HepG2 (cell line): ENCODE measurements around the gene MED20. TPM values are rescaled to one million over a fixed set of nuclear protein-coding genes. Genes with fewer than 3 reads are reported as not detected.

Source experiments
- CAMTA2 ChIP-seq: sonication (generic); formaldehyde crosslinking; IDR thresholded peaks from 2 replicates; pipeline ENCODE4 v1.4.0; 2020; ENCODE audit warnings: mild to moderate bottlenecking, missing genetic modification reagents, borderline replicate concordance
- ELF1 ChIP-seq: sonication (generic); formaldehyde crosslinking; IDR thresholded peaks from 2 replicates; pipeline ENCODE4 v1.4.0; 2020; ENCODE audit warnings: missing genetic modification reagents
- HOXA5 ChIP-seq: sonication (generic); formaldehyde crosslinking; IDR thresholded peaks from 2 replicates; pipeline ENCODE4 v1.4.0; 2020; ENCODE audit warnings: missing genetic modification reagents
- KLF16 ChIP-seq, 2 experiments: sonication (generic) in 1 of 2; formaldehyde crosslinking in 1 of 2; IDR thresholded peaks; 2 replicates each; pipeline versions ENCODE4 v1.6.1 to v1.8.0; 2016 to 2023; ENCODE audit warnings: missing genetic modification reagents in 2 of 2, missing compliant biosample characterization in 1 of 2
- LCORL ChIP-seq, 2 experiments: fragments of 450-650 bp in 1 of 2; sonication (generic) in 1 of 2; formaldehyde crosslinking in 1 of 2; IDR thresholded peaks; 2 replicates each; pipeline versions ENCODE4 v1.5.0 to v1.6.1; 2017 to 2020; ENCODE audit warnings: antibody characterized with exemption in 1 of 2, missing genetic modification reagents in 1 of 2
- MTA1 ChIP-seq: sonication (generic); formaldehyde crosslinking; IDR thresholded peaks from 2 replicates; pipeline ENCODE4 v1.4.0; 2020; ENCODE audit warnings: missing genetic modification reagents, mild to moderate bottlenecking, borderline replicate concordance
- MTF1 ChIP-seq: sonication (generic); formaldehyde crosslinking; IDR thresholded peaks from 2 replicates; pipeline ENCODE4 v1.5.0; 2020; ENCODE audit warnings: missing genetic modification reagents
- NFE2 ChIP-seq: sonication (generic); formaldehyde crosslinking; IDR thresholded peaks from 2 replicates; pipeline ENCODE4 v1.4.0; 2020; ENCODE audit warnings: missing genetic modification reagents
- RBM39 ChIP-seq: fragments of 200-400 bp; formaldehyde crosslinking; IDR thresholded peaks from one replicate; pipeline ENCODE4 v1.6.1; 2018; ENCODE audit warnings: antibody characterized with exemption, mild to moderate bottlenecking, low read depth, low read length; ENCODE audit not compliant: poor library complexity, severe bottlenecking
- RFX1 ChIP-seq: fragments of 450-650 bp; IDR thresholded peaks from 2 replicates; pipeline ENCODE4 v1.6.1; 2017
- SIX1 ChIP-seq: sonication (generic); formaldehyde crosslinking; IDR thresholded peaks from 2 replicates; pipeline ENCODE4 v1.4.0; 2020; ENCODE audit warnings: missing genetic modification reagents, borderline replicate concordance
- TARDBP ChIP-seq: sonication (generic); formaldehyde crosslinking; IDR thresholded peaks from 2 replicates; pipeline ENCODE4 v1.8.0; 2022; ENCODE audit warnings: mild to moderate bottlenecking, missing genetic modification reagents
- ZFYVE20 ChIP-seq: sonication (generic); formaldehyde crosslinking; IDR thresholded peaks from 2 replicates; pipeline ENCODE4 v1.8.0; 2023; ENCODE audit warnings: low read depth, mild to moderate bottlenecking, moderate library complexity, missing genetic modification reagents, borderline replicate concordance
- ZKSCAN5 ChIP-seq: sonication (generic); formaldehyde crosslinking; IDR thresholded peaks from 2 replicates; pipeline ENCODE4 v1.5.1; 2020; ENCODE audit warnings: mild to moderate bottlenecking, missing genetic modification reagents
- ZNF180 ChIP-seq: sonication (generic); formaldehyde crosslinking; IDR thresholded peaks from 2 replicates; pipeline ENCODE4 v1.4.0; 2020; ENCODE audit warnings: low read depth, missing genetic modification reagents, borderline replicate concordance
- ZNF720 ChIP-seq: sonication (generic); formaldehyde crosslinking; IDR thresholded peaks from 2 replicates; pipeline ENCODE4 v1.4.0; 2020; ENCODE audit warnings: missing genetic modification reagents
- ZNF792 ChIP-seq: IDR thresholded peaks from 2 replicates; pipeline ENCODE4 v1.6.1; 2016
- ZNF850 ChIP-seq: sonication (generic); formaldehyde crosslinking; conservative IDR thresholded peaks from 2 replicates; pipeline ENCODE4 v1.9.0; 2021; ENCODE audit warnings: mild to moderate bottlenecking, missing genetic modification reagents
- polyA plus RNA-seq, 8 experiments: library from polyadenylated mRNA; depleted of rRNA in 3 of 8; stranded (reverse) in 7 of 8; unstranded in 1 of 8; fragments of >200 nt; fragmentation: Illumina TruSeq in 4 of 8; extraction: Trizol in 4 of 8; gene quantifications; 2 replicates each; pipeline versions ENCODE4 v1.2.1 to v1.2.3, GENCODE V29; 2011 to 2016; ENCODE audit warnings: low read depth in 4 of 8, missing spikeins in 1 of 8, mixed read lengths in 1 of 8; ENCODE audit not compliant: insufficient read depth in 1 of 8
- total RNA-seq, 5 experiments: library from RNA; depleted of rRNA; stranded (reverse); fragments of >200 nt; fragmentation: Illumina TruSeq; extraction: Trizol; gene quantifications; 2 replicates each; pipeline ENCODE4 v1.2.3, GENCODE V29; 2016; ENCODE audit warnings: low read depth in 1 of 5
- TF ChIP-seq, protein P1 (sequence below): fragments of 450-650 bp; IDR thresholded peaks from 2 replicates; pipeline ENCODE4 v1.6.1; 2017
- TF ChIP-seq, protein P2 (sequence below): sonication (generic); formaldehyde crosslinking; IDR thresholded peaks from 2 replicates; pipeline ENCODE4 v1.4.0; 2020; ENCODE audit warnings: missing genetic modification reagents, borderline replicate concordance
- TF ChIP-seq, protein P3 (sequence below): IDR thresholded peaks from 2 replicates; pipeline ENCODE4 v1.6.1; 2016; ENCODE audit warnings: low read depth, borderline replicate concordance
- TF ChIP-seq, protein P4 (sequence below): sonication (generic); IDR thresholded peaks from 2 replicates; pipeline ENCODE4 v1.6.1; 2016; ENCODE audit warnings: low read depth, borderline replicate concordance
- TF ChIP-seq, protein P5 (sequence below): sonication (generic); formaldehyde crosslinking; IDR thresholded peaks from 2 replicates; pipeline ENCODE4 v1.8.1; 2023; ENCODE audit warnings: missing genetic modification reagents, mild to moderate bottlenecking, borderline replicate concordance

MED20 gene
- total and polyA plus RNA-seq, 2 of the 13 experiments (the other 11 are each of a cell fraction or from before 2014, with no cell fraction given), result 28.1 to 41.1 TPM

DNA sequence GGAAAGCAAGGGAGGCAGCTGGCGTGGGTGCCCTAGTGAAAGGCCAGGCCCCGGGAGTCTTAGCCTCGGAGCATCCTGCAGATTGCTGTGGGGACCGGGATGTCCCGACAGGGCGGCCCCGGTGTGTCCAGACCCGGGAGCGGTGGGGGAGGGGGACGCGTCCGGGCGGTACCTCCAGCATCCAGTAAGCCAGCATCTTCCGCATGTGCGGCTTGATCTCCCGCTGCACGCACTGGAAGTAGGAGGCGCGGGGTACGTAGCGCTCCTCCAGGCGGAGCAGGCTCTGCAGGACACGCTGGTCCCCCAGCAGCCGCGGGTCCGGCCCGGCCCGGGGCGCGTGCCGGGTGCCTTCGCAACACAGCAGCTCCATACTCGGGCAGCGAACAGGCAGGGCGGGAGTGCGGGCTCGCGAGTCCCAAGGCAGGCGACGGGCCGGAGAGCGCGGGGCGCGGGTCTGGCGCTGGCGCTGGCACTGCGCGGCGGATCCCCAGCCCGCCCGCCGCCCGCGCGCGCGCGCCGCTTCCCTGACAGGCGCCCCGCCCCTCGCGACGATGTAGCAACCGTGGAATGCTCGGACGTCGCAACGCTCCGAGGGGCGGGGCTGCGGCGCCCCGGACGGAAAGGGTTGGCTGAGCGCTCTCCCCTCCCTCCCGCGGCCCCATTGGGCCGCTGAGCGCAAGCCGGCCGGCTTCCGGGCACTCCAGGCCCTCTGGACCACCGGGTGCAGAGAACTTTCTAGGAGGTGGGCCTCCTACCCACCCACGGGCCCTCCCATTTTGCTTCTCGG lies 20.5 kb upstream of the MED20 start, which contains the start of gene CCND3 (continued):
- TF ChIP-seq NFE2 (CRISPR knock-in tag) (no peak), RBM39 (peak; percentile 29), RFX1 (no peak; the same call in 1 of the 2 replicates), CAMTA2 (0 out of 2 replicates have a peak, but pooled peaks have one; percentile 68), ZFYVE20 (CRISPR knock-in tag) (no peak), ZNF792 (CRISPR knock-in tag) (0 out of 2 replicates have a peak, but pooled peaks have one; percentile 0), LCORL (IDR thresholded peaks at IDR 0.05) (no peak), LCORL (CRISPR knock-in tag; IDR thresholded peaks at IDR 0.05) (0 out of 2 replicates have a peak, but pooled peaks have one; percentile 24), MTF1 (CRISPR knock-in tag) (0 out of 2 replicates have a peak, but pooled peaks have one; percentile 16), TARDBP (no peak), HOXA5 (CRISPR knock-in tag) (peak; percentile 34; the same call in 1 of the 2 replicates), ZKSCAN5 (CRISPR knock-in tag) (no peak), ZNF180 (CRISPR knock-in tag) (peak; percentile 65; the same call in 1 of the 2 replicates), MTA1 (peak; percentile 85; the same call in 1 of the 2 replicates), ZNF720 (CRISPR knock-in tag) (no peak), ELF1 (CRISPR knock-in tag) (peak; percentile 79), ZNF850 (CRISPR knock-in tag) (no peak), SIX1 (CRISPR knock-in tag) (no peak), KLF16 (CRISPR knock-in tag; IDR thresholded peaks at IDR 0.05) (peak in 1 of 2 experiments; percentile 62; a peak in 2 of 4 replicates)
- TF ChIP-seq, protein P1, sequence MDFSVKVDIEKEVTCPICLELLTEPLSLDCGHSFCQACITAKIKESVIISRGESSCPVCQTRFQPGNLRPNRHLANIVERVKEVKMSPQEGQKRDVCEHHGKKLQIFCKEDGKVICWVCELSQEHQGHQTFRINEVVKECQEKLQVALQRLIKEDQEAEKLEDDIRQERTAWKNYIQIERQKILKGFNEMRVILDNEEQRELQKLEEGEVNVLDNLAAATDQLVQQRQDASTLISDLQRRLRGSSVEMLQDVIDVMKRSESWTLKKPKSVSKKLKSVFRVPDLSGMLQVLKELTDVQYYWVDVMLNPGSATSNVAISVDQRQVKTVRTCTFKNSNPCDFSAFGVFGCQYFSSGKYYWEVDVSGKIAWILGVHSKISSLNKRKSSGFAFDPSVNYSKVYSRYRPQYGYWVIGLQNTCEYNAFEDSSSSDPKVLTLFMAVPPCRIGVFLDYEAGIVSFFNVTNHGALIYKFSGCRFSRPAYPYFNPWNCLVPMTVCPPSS, result no peak
- TF ChIP-seq, protein P2, sequence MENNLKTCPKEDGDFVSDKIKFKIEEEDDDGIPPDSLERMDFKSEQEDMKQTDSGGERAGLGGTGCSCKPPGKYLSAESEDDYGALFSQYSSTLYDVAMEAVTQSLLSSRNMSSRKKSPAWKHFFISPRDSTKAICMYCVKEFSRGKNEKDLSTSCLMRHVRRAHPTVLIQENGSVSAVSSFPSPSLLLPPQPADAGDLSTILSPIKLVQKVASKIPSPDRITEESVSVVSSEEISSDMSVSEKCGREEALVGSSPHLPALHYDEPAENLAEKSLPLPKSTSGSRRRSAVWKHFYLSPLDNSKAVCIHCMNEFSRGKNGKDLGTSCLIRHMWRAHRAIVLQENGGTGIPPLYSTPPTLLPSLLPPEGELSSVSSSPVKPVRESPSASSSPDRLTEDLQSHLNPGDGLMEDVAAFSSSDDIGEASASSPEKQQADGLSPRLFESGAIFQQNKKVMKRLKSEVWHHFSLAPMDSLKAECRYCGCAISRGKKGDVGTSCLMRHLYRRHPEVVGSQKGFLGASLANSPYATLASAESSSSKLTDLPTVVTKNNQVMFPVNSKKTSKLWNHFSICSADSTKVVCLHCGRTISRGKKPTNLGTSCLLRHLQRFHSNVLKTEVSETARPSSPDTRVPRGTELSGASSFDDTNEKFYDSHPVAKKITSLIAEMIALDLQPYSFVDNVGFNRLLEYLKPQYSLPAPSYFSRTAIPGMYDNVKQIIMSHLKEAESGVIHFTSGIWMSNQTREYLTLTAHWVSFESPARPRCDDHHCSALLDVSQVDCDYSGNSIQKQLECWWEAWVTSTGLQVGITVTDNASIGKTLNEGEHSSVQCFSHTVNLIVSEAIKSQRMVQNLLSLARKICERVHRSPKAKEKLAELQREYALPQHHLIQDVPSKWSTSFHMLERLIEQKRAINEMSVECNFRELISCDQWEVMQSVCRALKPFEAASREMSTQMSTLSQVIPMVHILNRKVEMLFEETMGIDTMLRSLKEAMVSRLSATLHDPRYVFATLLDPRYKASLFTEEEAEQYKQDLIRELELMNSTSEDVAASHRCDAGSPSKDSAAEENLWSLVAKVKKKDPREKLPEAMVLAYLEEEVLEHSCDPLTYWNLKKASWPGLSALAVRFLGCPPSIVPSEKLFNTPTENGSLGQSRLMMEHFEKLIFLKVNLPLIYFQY (CRISPR knock-in tag), result peak; percentile 43; the same call in 1 of the 2 replicates
- TF ChIP-seq, protein P3, sequence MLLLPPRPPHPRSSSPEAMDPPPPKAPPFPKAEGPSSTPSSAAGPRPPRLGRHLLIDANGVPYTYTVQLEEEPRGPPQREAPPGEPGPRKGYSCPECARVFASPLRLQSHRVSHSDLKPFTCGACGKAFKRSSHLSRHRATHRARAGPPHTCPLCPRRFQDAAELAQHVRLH (CRISPR knock-in tag), result no peak
- TF ChIP-seq, protein P4, sequence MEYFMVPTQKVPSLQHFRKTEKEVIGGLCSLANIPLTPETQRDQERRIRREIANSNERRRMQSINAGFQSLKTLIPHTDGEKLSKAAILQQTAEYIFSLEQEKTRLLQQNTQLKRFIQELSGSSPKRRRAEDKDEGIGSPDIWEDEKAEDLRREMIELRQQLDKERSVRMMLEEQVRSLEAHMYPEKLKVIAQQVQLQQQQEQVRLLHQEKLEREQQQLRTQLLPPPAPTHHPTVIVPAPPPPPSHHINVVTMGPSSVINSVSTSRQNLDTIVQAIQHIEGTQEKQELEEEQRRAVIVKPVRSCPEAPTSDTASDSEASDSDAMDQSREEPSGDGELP, result no peak
- TF ChIP-seq, protein P5, sequence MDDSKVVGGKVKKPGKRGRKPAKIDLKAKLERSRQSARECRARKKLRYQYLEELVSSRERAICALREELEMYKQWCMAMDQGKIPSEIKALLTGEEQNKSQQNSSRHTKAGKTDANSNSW, result peak; percentile 36; the same call in 1 of the 2 replicates
